Activated T-helper 1 cell treated with anti-CD3 and anti-CD28 coated beads, Interleukin-12 subunit alpha, Interleukin-12 subunit beta, Interleukin-2, Interleukin-4 antibody, amounts not matched to agents 30 ng/mL and 10 ng/mL and 1 ng/mL, durations not matched to agents 14 hours and 24 hours and 36 hours (primary cell): ENCODE measurements around the gene LETMD1. TPM values are rescaled to one million over a fixed set of nuclear protein-coding genes. Genes with fewer than 3 reads are reported as not detected.

ENCODE experiments used
- DNase-seq: peaks from one replicate; pipeline ENCODE4 v3.0.0; 2021; ENCODE audit warnings: low spot score
- H3K27ac Mint-ChIP-seq: one replicate; pipeline ENCODE4 v1.8.0; 2021; ENCODE audit warnings: mild to moderate bottlenecking, mixed read lengths
- H3K27me3 Mint-ChIP-seq: one replicate; pipeline ENCODE4 v1.8.0; 2022; ENCODE audit warnings: mild to moderate bottlenecking, moderate library complexity, mixed read lengths; ENCODE audit not compliant: insufficient read depth
- H3K36me3 Mint-ChIP-seq: one replicate; pipeline ENCODE4 v1.8.0; 2021; ENCODE audit warnings: low read depth, mixed read lengths
- H3K4me1 Mint-ChIP-seq: one replicate; pipeline ENCODE4 v1.8.0; 2021; ENCODE audit warnings: low read depth, mixed read lengths
- H3K4me3 Mint-ChIP-seq: one replicate; pipeline ENCODE4 v1.8.0; 2021; ENCODE audit warnings: mild to moderate bottlenecking, moderate library complexity, mixed read lengths
- H3K9me3 Mint-ChIP-seq: one replicate; pipeline ENCODE4 v1.8.0; 2021; ENCODE audit warnings: mixed read lengths
- intact Hi-C: fragments of 100-400 bp; cut with micrococcal nuclease; formaldehyde crosslinking; loops from one replicate; pipeline ENCODE4 v1.15.1; 2024
- total RNA-seq: library from RNA; stranded (reverse); gene quantifications from 2 replicates; pipeline ENCODE4 v1.2.3, GENCODE V29; 2022

Gene LETMD1
- total RNA-seq, 1 donor from 2014 or later = 70.7 TPM

DNA sequence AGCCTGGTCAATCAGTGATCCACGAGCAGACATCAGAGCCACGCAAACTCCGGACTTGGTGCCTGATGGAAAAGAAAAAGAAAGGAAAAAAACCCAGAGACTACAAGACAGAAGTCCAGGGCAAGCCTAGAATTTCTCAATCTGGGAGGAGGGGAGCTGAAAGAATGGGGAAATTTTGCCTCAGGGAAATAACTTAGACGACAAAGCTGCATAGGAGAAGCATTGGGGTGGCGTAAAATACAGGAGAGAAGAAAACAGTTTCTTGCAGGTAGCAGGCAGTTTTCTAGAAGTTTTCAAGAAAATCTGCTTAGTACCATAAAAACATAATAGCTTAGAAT, 19.3 kb upstream of the LETMD1 start:
- H3K36me3 Mint-ChIP-seq = no peaks in the 10 kb centered on the region
- H3K27ac Mint-ChIP-seq = no peak overlapping the region
- H3K27me3 Mint-ChIP-seq = peaks cover 18% of the 10 kb centered on the region
- intact Hi-C loops = loop anchor here (1.0 to 10.0 kb wide), 3 partner anchors 203 to 914 kb away; partner anchors contain the start of gene COX14
- DNase-seq = no peak
- no peaks in the 10 kb centered on the region for H3K9me3 Mint-ChIP-seq
- H3K4me3 Mint-ChIP-seq = no peak overlapping the region
- H3K4me1 Mint-ChIP-seq = peaks cover 35% of the 10 kb centered on the region

DNA sequence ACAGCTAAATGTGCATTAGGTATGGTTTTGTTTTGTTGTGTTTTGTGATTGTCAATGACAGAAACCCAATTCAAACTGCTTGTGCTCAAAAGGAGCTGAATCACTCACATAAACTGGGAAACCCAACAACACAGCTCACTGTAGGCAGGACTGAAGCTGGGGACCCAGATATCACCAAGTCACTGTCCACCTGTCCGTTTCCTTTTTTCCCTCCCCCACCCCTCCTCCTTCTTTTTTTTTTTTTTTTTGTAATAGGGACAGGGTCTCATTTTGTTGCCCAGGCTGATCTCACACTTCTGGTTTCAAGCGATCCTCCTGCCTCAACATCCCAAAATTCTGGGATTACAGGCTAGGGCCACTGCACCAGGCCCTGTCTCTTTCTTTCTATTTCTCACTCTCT, 15.1 kb upstream of the LETMD1 start:
- peaks cover 13% of the 10 kb centered on the region for H3K27me3 Mint-ChIP-seq
- DNase-seq = no peak
- intact Hi-C loops = no loop called here
- H3K27ac Mint-ChIP-seq = no peak overlapping the region
- H3K4me3 Mint-ChIP-seq = no peak overlapping the region
- H3K9me3 Mint-ChIP-seq = no peaks in the 10 kb centered on the region
- no peaks in the 10 kb centered on the region for H3K36me3 Mint-ChIP-seq
- H3K4me1 Mint-ChIP-seq = peaks cover 11% of the 10 kb centered on the region

DNA sequence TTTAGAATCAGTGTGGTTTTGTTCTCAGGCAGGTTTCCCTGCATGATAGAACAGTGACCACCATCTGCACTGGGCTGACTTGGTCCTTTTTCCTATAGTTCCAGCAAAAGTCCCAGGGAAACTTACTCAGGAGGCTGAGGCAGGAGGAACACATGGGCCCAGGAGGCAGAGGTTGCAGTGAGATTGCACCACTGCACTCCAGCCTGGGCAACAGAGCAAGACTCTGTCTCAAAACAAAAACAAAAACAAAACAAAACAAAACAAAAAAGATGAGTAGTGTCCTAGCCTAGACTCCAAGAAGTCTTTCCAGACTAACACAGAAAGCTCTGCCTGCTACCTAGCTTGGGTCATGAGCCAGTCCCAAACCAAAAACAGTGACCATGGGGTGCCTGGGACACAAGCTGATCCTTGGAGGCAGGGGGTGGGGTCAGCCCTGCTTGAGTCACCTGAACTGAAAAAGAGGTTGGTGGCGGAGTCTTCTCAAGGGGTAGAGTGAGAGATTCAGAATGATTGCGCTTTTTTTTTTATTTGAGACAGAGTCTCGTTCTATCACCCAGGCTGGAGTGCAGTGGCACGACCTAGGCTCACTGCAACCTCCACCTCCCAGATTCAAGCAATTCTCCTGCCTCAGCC, 14.6 kb upstream of the LETMD1 start:
- H3K36me3 Mint-ChIP-seq = no peaks in the 10 kb centered on the region
- H3K4me3 Mint-ChIP-seq = no peak overlapping the region
- intact Hi-C loops = no loop called here
- DNase-seq = no peak
- peaks cover 13% of the 10 kb centered on the region for H3K27me3 Mint-ChIP-seq
- H3K4me1 Mint-ChIP-seq = peaks cover 10% of the 10 kb centered on the region
- H3K27ac Mint-ChIP-seq = no peak overlapping the region
- no peaks in the 10 kb centered on the region for H3K9me3 Mint-ChIP-seq

DNA sequence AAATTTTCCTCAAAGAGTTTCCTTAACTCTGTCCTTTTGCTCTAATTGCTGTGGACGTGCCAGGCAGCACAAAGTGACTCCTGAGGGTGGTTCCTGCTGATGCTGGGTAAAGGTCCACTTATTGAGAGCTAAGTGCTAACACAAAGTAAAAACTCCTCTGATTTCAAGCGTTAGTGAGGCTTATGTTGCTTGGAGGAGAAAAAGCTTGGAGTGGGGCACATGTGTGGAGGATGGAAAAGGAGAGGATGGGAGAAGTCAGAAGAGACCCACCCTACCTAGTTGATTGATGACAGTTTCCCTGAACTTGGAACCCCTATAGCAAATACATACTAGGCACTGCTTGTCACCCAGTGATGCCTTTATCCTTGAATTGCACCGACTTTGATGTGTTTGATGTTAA, 11.8 kb upstream of the LETMD1 start:
- Mint-ChIP-seq H3K4me1 (peaks cover 8% of the 10 kb centered on the region), H3K27ac (no peak overlapping the region), H3K4me3 (no peak overlapping the region), H3K36me3 (no peaks in the 10 kb centered on the region), H3K27me3 (no peaks in the 10 kb centered on the region), H3K9me3 (no peaks in the 10 kb centered on the region)
- intact Hi-C loops = no loop called here
- DNase-seq = no peak

DNA sequence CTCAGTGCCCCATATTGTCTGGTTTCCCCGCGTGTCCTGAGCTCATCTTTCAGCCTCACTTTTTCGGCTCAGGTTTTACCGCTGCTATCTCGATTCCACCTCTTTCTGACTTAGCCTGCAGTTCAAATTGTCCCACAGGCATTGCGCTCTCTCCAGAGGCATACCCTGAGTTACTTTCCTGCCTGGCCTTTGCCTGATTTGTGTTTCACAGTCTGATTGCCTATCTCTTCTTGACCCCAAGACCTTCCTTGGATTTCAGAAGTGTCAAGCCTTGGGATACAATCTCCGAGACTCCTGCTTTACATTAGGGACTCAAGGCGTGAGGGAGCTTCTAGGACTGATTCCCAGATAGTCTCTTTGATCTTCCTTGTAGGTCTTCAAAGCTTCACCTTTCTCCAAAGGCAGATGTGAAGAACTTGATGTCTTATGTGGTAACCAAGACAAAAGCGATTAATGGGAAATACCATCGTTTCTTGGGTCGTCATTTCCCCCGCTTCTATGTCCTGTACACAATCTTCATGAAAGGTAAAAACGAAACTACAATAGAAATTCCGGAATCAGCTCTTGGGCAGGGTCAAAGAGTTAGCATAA, 629 bp downstream of the LETMD1 start:
- Mint-ChIP-seq H3K4me1 (peaks cover 28% of the 10 kb centered on the region), H3K36me3 (peaks cover 11% of the 10 kb centered on the region), H3K9me3 (no peaks in the 10 kb centered on the region), H3K27me3 (no peaks in the 10 kb centered on the region), H3K27ac (peak overlapping the region; percentile 87), H3K4me3 (peak overlapping the region; percentile 95)
- DNase-seq = no peak
- intact Hi-C loops = loop anchor here (1.0 to 5.0 kb wide), 10 partner anchors 22 to 321 kb away; partner anchors contain the start of genes ATF1, BIN2, CSRNP2 and SLC11A2

DNA sequence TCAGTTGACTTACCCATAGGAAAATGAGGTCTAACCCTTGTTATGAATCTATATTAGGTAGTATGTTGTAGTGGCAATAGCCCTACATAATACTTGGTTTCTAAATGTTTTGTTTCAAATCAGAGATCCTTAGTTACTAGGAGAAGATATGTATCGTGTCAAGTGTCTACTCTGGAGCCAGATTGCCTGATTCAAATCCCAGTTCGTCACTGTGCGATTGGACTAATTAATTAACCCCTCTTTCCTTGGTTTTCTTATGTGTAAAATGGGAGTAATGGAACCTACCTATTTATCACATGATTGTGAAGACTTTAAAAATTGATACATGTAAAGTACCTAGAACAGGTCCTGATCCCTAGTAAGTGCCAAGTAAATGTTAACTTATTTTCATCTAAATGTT, 1.4 kb downstream of the LETMD1 start:
- intact Hi-C loops = loop anchor here (2.0 to 5.0 kb wide), 4 partner anchors 71 to 285 kb away; partner anchors contain the start of genes ATF1 and BIN2

DNA sequence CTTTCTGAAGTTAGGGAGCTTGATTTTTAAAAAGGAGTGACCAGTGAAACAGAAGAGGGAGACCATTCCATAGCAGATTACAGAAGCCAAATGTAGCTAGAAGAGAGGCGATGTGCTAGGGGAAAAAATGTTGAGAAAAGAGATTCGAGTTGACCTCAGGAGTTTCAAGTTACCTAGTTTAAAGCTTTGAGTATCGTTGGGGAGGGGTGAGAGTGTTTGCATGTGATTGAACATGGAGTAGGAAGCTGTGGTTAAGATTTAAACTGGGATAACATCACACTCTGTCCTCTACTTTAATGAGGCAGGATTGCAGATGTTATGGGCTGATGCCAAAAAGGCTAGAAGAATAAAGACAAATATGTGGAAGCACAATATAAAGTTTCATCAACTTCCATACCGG, 3.7 kb downstream of the LETMD1 start:
- H3K9me3 Mint-ChIP-seq = no peaks in the 10 kb centered on the region
- peaks cover 24% of the 10 kb centered on the region for H3K4me1 Mint-ChIP-seq
- DNase-seq = no peak
- no peak overlapping the region for H3K4me3 Mint-ChIP-seq
- H3K27ac Mint-ChIP-seq = no peak overlapping the region
- H3K27me3 Mint-ChIP-seq = no peaks in the 10 kb centered on the region
- intact Hi-C loops = no loop called here
- H3K36me3 Mint-ChIP-seq = peaks cover 26% of the 10 kb centered on the region

More for the DNA sequence above, 1.4 kb downstream of the LETMD1 start:
- no peaks in the 10 kb centered on the region for H3K27me3 Mint-ChIP-seq
- H3K9me3 Mint-ChIP-seq = no peaks in the 10 kb centered on the region
- peak overlapping the region; percentile 95 for H3K4me3 Mint-ChIP-seq
- H3K4me1 Mint-ChIP-seq = peaks cover 28% of the 10 kb centered on the region
- H3K36me3 Mint-ChIP-seq = peaks cover 17% of the 10 kb centered on the region
- DNase-seq = no peak
- H3K27ac Mint-ChIP-seq = peak overlapping the region; percentile 87

DNA sequence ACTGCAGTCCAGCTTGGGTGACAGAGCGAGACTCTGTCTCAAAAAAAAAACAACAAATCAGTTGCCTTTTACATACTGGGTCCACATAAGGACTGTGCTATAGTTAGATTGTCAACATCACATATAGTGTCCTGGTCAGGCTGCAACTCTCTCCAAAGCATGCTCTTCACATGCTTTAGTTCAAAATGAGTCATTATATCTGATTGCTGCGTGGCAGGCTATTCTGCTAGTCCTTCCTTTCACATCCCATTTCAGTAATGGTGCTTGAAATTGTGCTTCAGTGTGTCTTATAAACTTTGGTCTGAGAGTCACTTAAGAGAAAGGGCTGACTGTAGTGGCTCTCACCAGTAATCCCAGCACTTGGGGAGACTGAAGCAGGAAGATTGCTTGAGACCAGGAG, 6.9 kb downstream of the LETMD1 start:
- no peak overlapping the region for H3K27ac Mint-ChIP-seq
- H3K36me3 Mint-ChIP-seq = peaks cover 36% of the 10 kb centered on the region
- intact Hi-C loops = no loop called here

DNA sequence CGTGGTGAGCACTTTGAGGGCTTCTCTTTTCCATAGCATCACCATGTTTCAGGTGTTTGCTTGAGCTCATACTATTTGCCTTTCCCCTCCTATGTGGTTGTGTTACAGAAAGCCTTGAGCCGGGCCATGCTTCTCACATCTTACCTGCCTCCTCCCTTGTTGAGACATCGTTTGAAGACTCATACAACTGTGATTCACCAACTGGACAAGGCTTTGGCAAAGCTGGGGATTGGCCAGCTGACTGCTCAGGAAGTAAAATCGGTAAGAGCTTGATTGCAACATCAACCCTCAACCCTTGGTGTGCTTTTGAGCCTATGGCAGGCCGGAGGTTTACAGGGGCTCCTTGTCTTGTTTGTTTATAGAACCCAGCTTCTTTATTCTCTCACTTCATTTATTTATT, 8.1 kb downstream of the LETMD1 start:
- H3K36me3 Mint-ChIP-seq = peaks cover 40% of the 10 kb centered on the region
- H3K27ac Mint-ChIP-seq = peak overlapping the region; percentile 29
- H3K4me3 Mint-ChIP-seq = no peak overlapping the region
- intact Hi-C loops = no loop called here
- no peaks in the 10 kb centered on the region for H3K27me3 Mint-ChIP-seq
- H3K4me1 Mint-ChIP-seq = peaks cover 7% of the 10 kb centered on the region
- H3K9me3 Mint-ChIP-seq = no peaks in the 10 kb centered on the region
- DNase-seq = no peak

More for the DNA sequence above, 6.9 kb downstream of the LETMD1 start:
- Mint-ChIP-seq H3K4me1 (peaks cover 7% of the 10 kb centered on the region), H3K4me3 (no peak overlapping the region), H3K9me3 (no peaks in the 10 kb centered on the region), H3K27me3 (no peaks in the 10 kb centered on the region)
- DNase-seq = no peak

DNA sequence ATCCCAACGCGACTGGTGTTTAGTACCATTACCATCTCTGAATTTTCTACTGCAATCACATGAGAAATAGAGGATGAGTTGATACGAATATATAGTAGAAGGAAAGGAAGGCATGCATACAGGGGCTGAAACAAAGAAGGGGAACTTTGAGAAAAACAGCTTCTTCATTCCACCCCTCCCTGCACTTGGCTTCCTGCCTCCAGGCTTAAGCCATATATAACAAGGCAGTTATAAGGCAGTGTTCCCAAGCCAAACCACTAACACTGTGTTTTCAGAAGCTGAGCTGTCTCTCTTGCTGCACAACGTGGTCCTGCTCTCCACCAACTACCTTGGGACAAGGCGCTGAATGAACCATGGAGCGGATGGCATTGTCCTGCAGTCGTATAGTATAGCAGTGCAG, 11.0 kb downstream of the LETMD1 start:
- no peaks in the 10 kb centered on the region for H3K4me1 Mint-ChIP-seq
- no peak overlapping the region for H3K4me3 Mint-ChIP-seq
- H3K36me3 Mint-ChIP-seq = peaks cover 41% of the 10 kb centered on the region
- intact Hi-C loops = no loop called here
- H3K27me3 Mint-ChIP-seq = no peaks in the 10 kb centered on the region
- no peaks in the 10 kb centered on the region for H3K9me3 Mint-ChIP-seq
- no peak overlapping the region for H3K27ac Mint-ChIP-seq
- DNase-seq = no peak

DNA sequence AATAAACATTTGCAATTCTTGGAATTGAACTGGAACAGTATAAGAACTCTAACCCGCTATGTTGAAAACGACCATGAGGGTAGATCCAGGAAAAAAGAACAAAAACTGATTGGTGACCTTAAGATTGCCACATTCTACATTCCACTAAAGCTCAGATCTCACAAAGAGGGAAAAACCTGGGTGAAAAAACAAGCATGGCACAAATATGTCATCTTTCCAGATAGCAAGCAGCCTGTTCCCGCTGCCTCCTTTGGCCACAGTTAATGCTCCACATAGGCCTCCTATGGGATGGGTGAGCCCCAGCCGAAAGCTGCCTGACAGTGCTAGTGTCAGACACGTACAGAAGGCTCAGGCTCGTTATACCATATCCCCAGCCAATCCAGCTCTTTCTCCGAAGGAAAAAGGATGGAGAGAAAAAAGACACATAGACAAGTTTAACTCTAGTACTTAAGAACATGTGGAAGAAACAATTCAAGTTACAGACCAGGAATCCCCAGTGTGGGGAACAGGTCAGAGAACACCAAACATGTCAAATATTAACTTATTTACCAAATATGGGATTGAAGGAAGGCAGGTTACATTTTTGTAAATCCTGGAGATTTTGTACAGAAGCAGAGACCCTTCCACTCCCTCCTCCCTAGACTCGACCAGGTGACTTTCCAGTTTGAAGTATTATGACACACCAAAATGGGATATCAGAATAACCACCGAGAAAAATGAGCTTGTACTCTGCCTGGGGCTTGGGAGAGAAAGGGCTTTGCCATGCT, 14.7 kb downstream of the LETMD1 start:
- H3K4me1 Mint-ChIP-seq = no peaks in the 10 kb centered on the region
- H3K27ac Mint-ChIP-seq = no peak overlapping the region
- H3K27me3 Mint-ChIP-seq = no peaks in the 10 kb centered on the region
- intact Hi-C loops = no loop called here
- peaks cover 44% of the 10 kb centered on the region for H3K36me3 Mint-ChIP-seq
- no peak for DNase-seq
- no peaks in the 10 kb centered on the region for H3K9me3 Mint-ChIP-seq
- no peak overlapping the region for H3K4me3 Mint-ChIP-seq

DNA sequence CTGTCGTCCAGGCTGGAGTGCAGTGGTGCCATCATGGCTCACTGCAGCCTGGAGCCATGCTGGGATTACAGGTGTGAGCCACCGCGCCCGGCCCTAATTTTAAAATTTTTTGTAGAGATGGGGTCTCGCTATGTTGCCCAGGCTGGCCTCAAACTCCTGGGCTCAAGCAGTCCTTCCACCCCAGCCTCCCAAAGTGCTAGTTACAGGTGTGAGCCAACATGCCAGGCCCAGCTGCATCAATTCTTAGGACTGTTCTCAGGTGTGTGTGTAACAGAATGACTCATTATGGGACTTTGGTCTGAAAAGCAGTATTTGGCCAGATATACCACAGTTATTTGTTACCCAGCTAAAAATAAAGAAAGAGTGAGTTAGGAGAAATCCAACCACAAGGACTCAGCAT, 17.4 kb downstream of the LETMD1 start:
- Mint-ChIP-seq H3K4me3 (no peak overlapping the region), H3K27ac (no peak overlapping the region), H3K4me1 (no peaks in the 10 kb centered on the region), H3K9me3 (no peaks in the 10 kb centered on the region), H3K27me3 (no peaks in the 10 kb centered on the region), H3K36me3 (peaks cover 33% of the 10 kb centered on the region)
- no peak for DNase-seq
- intact Hi-C loops = no loop called here

DNA sequence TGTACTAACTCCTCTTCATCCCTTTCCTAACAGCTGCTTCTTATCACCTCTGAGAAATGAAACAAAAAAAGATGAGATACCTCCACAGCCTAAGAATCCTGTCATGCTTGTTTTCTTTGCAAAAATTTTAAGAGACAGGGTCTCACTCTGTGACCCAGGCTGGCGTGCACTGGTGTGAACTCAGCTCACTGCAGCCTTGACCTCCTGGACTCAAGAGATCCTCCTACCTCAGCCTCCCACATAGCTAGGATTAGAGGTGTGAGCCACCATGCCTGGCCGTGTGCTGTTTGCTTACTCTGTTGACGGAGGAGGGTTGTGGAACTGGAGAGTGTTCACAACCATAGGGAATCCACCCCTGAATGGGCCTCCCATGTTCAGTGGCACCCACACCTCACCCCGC, 19.1 kb downstream of the LETMD1 start:
- Mint-ChIP-seq H3K4me3 (no peak overlapping the region), H3K36me3 (peaks cover 33% of the 10 kb centered on the region), H3K9me3 (no peaks in the 10 kb centered on the region), H3K27me3 (no peaks in the 10 kb centered on the region), H3K27ac (no peak overlapping the region), H3K4me1 (no peaks in the 10 kb centered on the region)
- intact Hi-C loops = no loop called here
- DNase-seq = no peak
